Keratinocyte (primary cell): Measurements from ENCODE around the gene GNA15. TPM values are rescaled to one million over a fixed set of nuclear protein-coding genes. Genes with fewer than 3 reads are reported as not detected.

ENCODE experiments used
- DNase-seq: peaks from one replicate; pipeline ENCODE4 v3.0.0-alpha.2; 2011; ENCODE audit warnings: low read depth, missing footprints, low spot score
- FAIRE-seq: peaks from 2 replicates; lab custom pipeline; 2011; peaks lifted over from hg19 to GRCh38; lab: Jason Lieb, UNC
- H2AFZ ChIP-seq: 2 replicates; pipeline ENCODE4 v1.6.0; 2012; ENCODE audit warnings: low read length, control low read depth, inconsistent platforms; ENCODE audit not compliant: control insufficient read depth
- H3K27ac ChIP-seq: 2 replicates; pipeline ENCODE4 v1.5.1; 2011; ENCODE audit warnings: low read length; ENCODE audit not compliant: control insufficient read depth, insufficient read depth
- H3K27me3 ChIP-seq: 3 replicates; pipeline ENCODE4 v1.6.0; 2011; ENCODE audit warnings: low read length; ENCODE audit not compliant: control insufficient read depth, insufficient read depth; ENCODE audit errors: extremely low read depth
- H3K36me3 ChIP-seq, 2 experiments: 2 replicates in 1 of 2; 3 replicates in 1 of 2; pipeline ENCODE4 v1.5.1; 2011; ENCODE audit warnings: low read length in 2 of 2, mild to moderate bottlenecking in 1 of 2; ENCODE audit not compliant: control insufficient read depth in 2 of 2, insufficient read depth in 2 of 2; ENCODE audit errors: extremely low read depth in 1 of 2
- H3K4me1 ChIP-seq: 3 replicates; pipeline ENCODE4 v1.5.1; 2011; ENCODE audit warnings: low read length; ENCODE audit not compliant: control insufficient read depth, insufficient read depth; ENCODE audit errors: extremely low read depth
- H3K4me2 ChIP-seq: 3 replicates; pipeline ENCODE4 v1.6.0; 2011; ENCODE audit warnings: low read depth, low read length; ENCODE audit not compliant: control insufficient read depth, insufficient read depth; ENCODE audit errors: extremely low read depth
- H3K4me3 ChIP-seq, 3 experiments: fragments of 200-600 bp in 1 of 3; sonication (generic) in 1 of 3; 2 replicates in 2 of 3; 3 replicates in 1 of 3; pipeline ENCODE4 v1.5.1; 2011 to 2016; ENCODE audit warnings: low read length in 3 of 3, mild to moderate bottlenecking in 3 of 3, control low read depth in 2 of 3, inconsistent platforms in 1 of 3, low read depth in 1 of 3, mixed read lengths in 1 of 3, mixed run types in 1 of 3, moderate library complexity in 1 of 3; ENCODE audit not compliant: control insufficient read depth in 2 of 3, insufficient read depth in 2 of 3; ENCODE audit errors: extremely low read depth in 1 of 3
- H3K79me2 ChIP-seq: 2 replicates; pipeline ENCODE4 v1.6.0; 2012; ENCODE audit warnings: low read length; ENCODE audit not compliant: control insufficient read depth, insufficient read depth
- H3K9ac ChIP-seq: 3 replicates; pipeline ENCODE4 v1.6.0; 2011; ENCODE audit warnings: low read length; ENCODE audit not compliant: control insufficient read depth, insufficient read depth; ENCODE audit errors: extremely low read depth
- H3K9me1 ChIP-seq: 3 replicates; pipeline ENCODE4 v1.6.0; 2011; ENCODE audit warnings: low read length; ENCODE audit not compliant: control insufficient read depth, insufficient read depth; ENCODE audit errors: extremely low read depth
- H3K9me3 ChIP-seq: 2 replicates; pipeline ENCODE4 v1.5.1; 2012; ENCODE audit warnings: low read depth, low read length; ENCODE audit not compliant: control insufficient read depth
- H4K20me1 ChIP-seq: 3 replicates; pipeline ENCODE4 v1.6.0; 2011; ENCODE audit warnings: low read length; ENCODE audit not compliant: control insufficient read depth, insufficient read depth; ENCODE audit errors: extremely low read depth
- CTCF ChIP-seq, 3 experiments: IDR thresholded peaks in 1 of 3; conservative IDR thresholded peaks in 1 of 3; optimal IDR thresholded peaks in 1 of 3; 2 replicates in 2 of 3; 3 replicates in 1 of 3; pipeline versions ENCODE3 to v1.5.1; 2011; ENCODE audit warnings: low read length in 3 of 3, mild to moderate bottlenecking in 3 of 3, moderate library complexity in 2 of 3, control low read depth in 1 of 3, inconsistent platforms in 1 of 3; ENCODE audit not compliant: insufficient read depth in 2 of 3; ENCODE audit errors: extremely low read depth in 1 of 3
- EZH2 ChIP-seq: IDR thresholded peaks from one replicate; pipeline ENCODE4 v1.6.1; 2012; ENCODE audit warnings: inconsistent platforms, mild to moderate bottlenecking, low read length, moderate library complexity
- dilution Hi-C: fragments of 300-500 bp; cut with MboI; formaldehyde crosslinking; loops from one replicate; pipeline ENCODE4 v1.7.0; 2020; ENCODE audit warnings: low sequenced_read_pairs; ENCODE audit not compliant: extremely low pct_ligation_motif_present
- polyA plus RNA-seq, 5 experiments: library from polyadenylated mRNA; depleted of rRNA in 3 of 5; stranded (reverse) in 3 of 5; stranded (forward) in 1 of 5; unstranded in 1 of 5; fragments of >200 nt; gene quantifications; 1 replicate in 1 of 5; 2 replicates in 3 of 5; 3 replicates in 1 of 5; pipeline versions ENCODE4 v1.2.1 to v1.2.3, GENCODE V29; 2011 to 2012; ENCODE audit warnings: missing spikeins in 2 of 5, low read depth in 1 of 5, low replicate concordance in 1 of 5

GNA15 gene
- polyA plus RNA-seq, 1 donor (not counting 4 experiments of a cell fraction or from before 2014, with no cell fraction given), result 60.0 TPM

GRCh38 chr19:3117716-3118115 is 18.1 kb upstream of the GNA15 start:
- peaks cover 6% of the 10 kb centered on the region for H3K79me2 ChIP-seq
- H3K4me2 ChIP-seq, result no peak overlapping the region
- peaks cover 3% of the 10 kb centered on the region for H4K20me1 ChIP-seq
- no peak for FAIRE-seq
- dilution Hi-C loops, result no loop called here
- no peaks in the 10 kb centered on the region for H3K27me3 ChIP-seq
- H3K36me3 ChIP-seq, result peaks cover 7 to 16% of the 10 kb centered on the region in 2 experiments
- no peaks in the 10 kb centered on the region for H3K9me1 ChIP-seq
- H3K4me1 ChIP-seq, result peaks cover 7% of the 10 kb centered on the region
- no peaks in the 10 kb centered on the region for H3K9me3 ChIP-seq
- H3K27ac ChIP-seq, result no peak overlapping the region
- H3K9ac ChIP-seq, result no peak overlapping the region
- no peak overlapping the region for H2AFZ ChIP-seq
- H3K4me3 ChIP-seq, result no peak overlapping the region
- no peak for TF ChIP-seq CTCF (optimal IDR thresholded peaks at IDR 0.05 in 1 of 3, IDR thresholded peaks at IDR 0.05 in 1 of 3, conservative IDR thresholded peaks at IDR 0.05 in 1 of 3; ENCODE audit: extremely low read depth in 1 of 3, insufficient read depth in 2 of 3, low read length in 3 of 3)
- no peak for TF ChIP-seq EZH2
- no peak for DNase-seq

GRCh38 chr19:3118232-3119070 is 17.4 kb upstream of the GNA15 start:
- peaks cover 7% of the 10 kb centered on the region for H3K4me1 ChIP-seq
- peaks cover 2% of the 10 kb centered on the region for H3K79me2 ChIP-seq
- no peaks in the 10 kb centered on the region for H3K9me3 ChIP-seq
- H2AFZ ChIP-seq, result no peak overlapping the region
- H4K20me1 ChIP-seq, result peaks cover 3% of the 10 kb centered on the region
- DNase-seq (no peak), FAIRE-seq (no peak)
- TF ChIP-seq EZH2 (no peak), CTCF (optimal IDR thresholded peaks at IDR 0.05 in 1 of 3, IDR thresholded peaks at IDR 0.05 in 1 of 3, conservative IDR thresholded peaks at IDR 0.05 in 1 of 3; ENCODE audit: extremely low read depth in 1 of 3, insufficient read depth in 2 of 3, low read length in 3 of 3) (no peak)
- H3K9me1 ChIP-seq, result no peaks in the 10 kb centered on the region
- no peak overlapping the region for H3K27ac ChIP-seq
- H3K36me3 ChIP-seq, result peaks cover 9 to 21% of the 10 kb centered on the region in 2 experiments
- H3K27me3 ChIP-seq, result no peaks in the 10 kb centered on the region
- no peak overlapping the region for H3K4me2 ChIP-seq
- dilution Hi-C loops, result no loop called here
- H3K9ac ChIP-seq, result no peak overlapping the region
- no peak overlapping the region for H3K4me3 ChIP-seq
